Neural crest cell (in vitro differentiated cells): ENCODE results near the gene CASTOR1. TPM values are rescaled to one million over a fixed set of nuclear protein-coding genes. Genes with fewer than 3 reads are reported as not detected.
A peak's percentile ranks its signal among the peaks of the same experiment; 100 is the strongest.

ENCODE experiments used
- DNase-seq: peaks from one replicate; pipeline ENCODE4 v3.0.0; 2021; ENCODE audit warnings: low read depth, mixed read lengths, low spot score
- H3K27ac Mint-ChIP-seq: one replicate; pipeline ENCODE4 v1.8.0; 2021; ENCODE audit warnings: mild to moderate bottlenecking, mixed read lengths; ENCODE audit not compliant: unreplicated experiment
- H3K27me3 Mint-ChIP-seq: 2 replicates; pipeline ENCODE4 v1.8.0; 2021; ENCODE audit warnings: low read depth, mild to moderate bottlenecking, mixed read lengths
- H3K36me3 Mint-ChIP-seq: 2 replicates; pipeline ENCODE4 v1.8.0; 2021; ENCODE audit warnings: low read depth, mild to moderate bottlenecking, mixed read lengths
- H3K4me1 Mint-ChIP-seq: 2 replicates; pipeline ENCODE4 v1.8.0; 2021; ENCODE audit warnings: mixed read lengths
- H3K4me3 Mint-ChIP-seq: one replicate; pipeline ENCODE4 v1.8.0; 2021; ENCODE audit warnings: mild to moderate bottlenecking, mixed read lengths
- H3K9me3 Mint-ChIP-seq: 2 replicates; pipeline ENCODE4 v1.8.0; 2021; ENCODE audit warnings: mixed read lengths
- total RNA-seq: library from RNA; stranded (reverse); gene quantifications from 2 replicates; pipeline ENCODE4 v1.2.1, GENCODE V29; 2021
- TF ChIP-seq, protein P1 (sequence below): fragments of 200-600 bp; sonication (generic); conservative IDR thresholded peaks from 2 replicates; pipeline ENCODE4 v1.5.0; 2021; ENCODE audit warnings: antibody characterized with exemption, mild to moderate bottlenecking

The CASTOR1 gene
- total RNA-seq, 1 donor from 2014 or later = 6.2 TPM

GRCh38 chr22:30301995-30302809 is 12.9 kb upstream of the CASTOR1 start:
- peak overlapping the region; percentile 78 for H3K27ac Mint-ChIP-seq
- DNase-seq = no peak
- TF ChIP-seq, protein P1, sequence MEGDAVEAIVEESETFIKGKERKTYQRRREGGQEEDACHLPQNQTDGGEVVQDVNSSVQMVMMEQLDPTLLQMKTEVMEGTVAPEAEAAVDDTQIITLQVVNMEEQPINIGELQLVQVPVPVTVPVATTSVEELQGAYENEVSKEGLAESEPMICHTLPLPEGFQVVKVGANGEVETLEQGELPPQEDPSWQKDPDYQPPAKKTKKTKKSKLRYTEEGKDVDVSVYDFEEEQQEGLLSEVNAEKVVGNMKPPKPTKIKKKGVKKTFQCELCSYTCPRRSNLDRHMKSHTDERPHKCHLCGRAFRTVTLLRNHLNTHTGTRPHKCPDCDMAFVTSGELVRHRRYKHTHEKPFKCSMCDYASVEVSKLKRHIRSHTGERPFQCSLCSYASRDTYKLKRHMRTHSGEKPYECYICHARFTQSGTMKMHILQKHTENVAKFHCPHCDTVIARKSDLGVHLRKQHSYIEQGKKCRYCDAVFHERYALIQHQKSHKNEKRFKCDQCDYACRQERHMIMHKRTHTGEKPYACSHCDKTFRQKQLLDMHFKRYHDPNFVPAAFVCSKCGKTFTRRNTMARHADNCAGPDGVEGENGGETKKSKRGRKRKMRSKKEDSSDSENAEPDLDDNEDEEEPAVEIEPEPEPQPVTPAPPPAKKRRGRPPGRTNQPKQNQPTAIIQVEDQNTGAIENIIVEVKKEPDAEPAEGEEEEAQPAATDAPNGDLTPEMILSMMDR = no peak
- H3K9me3 Mint-ChIP-seq = no peaks in the 10 kb centered on the region
- H3K4me3 Mint-ChIP-seq = no peak overlapping the region
- H3K36me3 Mint-ChIP-seq = no peaks in the 10 kb centered on the region
- peaks cover 7% of the 10 kb centered on the region for H3K4me1 Mint-ChIP-seq
- no peaks in the 10 kb centered on the region for H3K27me3 Mint-ChIP-seq

GRCh38 chr22:30299322-30299721 is 10.0 kb upstream of the CASTOR1 start:
- Mint-ChIP-seq H3K4me3 (no peak overlapping the region), H3K27ac (no peak overlapping the region), H3K4me1 (no peaks in the 10 kb centered on the region), H3K27me3 (no peaks in the 10 kb centered on the region), H3K9me3 (no peaks in the 10 kb centered on the region), H3K36me3 (no peaks in the 10 kb centered on the region)
- TF ChIP-seq, protein P1 = no peak
- no peak for DNase-seq

DNA sequence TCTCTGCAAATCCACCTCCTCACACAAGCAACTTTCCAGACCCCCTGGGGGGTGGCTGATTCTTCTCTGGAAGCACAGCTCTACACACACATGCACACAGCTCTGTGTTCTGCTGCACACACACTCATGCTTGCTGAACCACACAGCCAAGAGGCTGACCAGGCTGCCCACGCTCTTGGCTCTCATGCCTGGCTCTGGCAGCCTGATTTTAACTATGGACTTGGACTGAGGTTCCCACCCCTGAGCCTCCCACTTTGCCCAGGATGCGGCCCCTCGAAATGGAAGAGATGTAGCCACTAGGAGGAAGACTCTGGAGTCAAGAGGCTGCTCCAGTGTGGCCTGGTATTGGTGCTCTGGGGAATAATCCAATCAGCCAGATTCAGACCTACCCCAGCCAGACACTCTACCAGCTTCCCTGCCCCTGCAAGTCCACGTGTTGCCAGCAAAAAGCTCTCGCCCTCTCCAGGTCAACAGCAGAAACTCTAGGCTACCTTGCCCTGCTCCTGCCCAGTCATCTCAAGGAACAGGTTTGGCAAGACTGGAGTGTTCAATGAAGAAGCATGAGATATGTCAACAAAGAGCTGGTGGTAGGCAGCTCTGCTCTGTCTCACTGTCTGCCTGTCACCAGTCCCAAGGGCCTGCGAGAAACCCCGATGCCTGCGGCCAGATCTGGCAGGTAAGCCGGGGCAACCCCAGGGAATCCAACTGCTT is 8.8 kb upstream of the CASTOR1 start:
- H3K27ac Mint-ChIP-seq = no peak overlapping the region

GRCh38 chr22:30297276-30297990 is 8.1 kb upstream of the CASTOR1 start:
- DNase-seq = no peak
- Mint-ChIP-seq H3K4me1 (no peaks in the 10 kb centered on the region), H3K27me3 (no peaks in the 10 kb centered on the region), H3K36me3 (no peaks in the 10 kb centered on the region), H3K9me3 (no peaks in the 10 kb centered on the region), H3K4me3 (no peak overlapping the region), H3K27ac (no peak overlapping the region)
- TF ChIP-seq, protein P1 = no peak

More for the DNA sequence above, 8.8 kb upstream of the CASTOR1 start:
- Mint-ChIP-seq H3K4me1 (no peaks in the 10 kb centered on the region), H3K4me3 (no peak overlapping the region), H3K27me3 (no peaks in the 10 kb centered on the region), H3K36me3 (no peaks in the 10 kb centered on the region), H3K9me3 (no peaks in the 10 kb centered on the region)
- TF ChIP-seq, protein P1 = no peak
- no peak for DNase-seq

DNA sequence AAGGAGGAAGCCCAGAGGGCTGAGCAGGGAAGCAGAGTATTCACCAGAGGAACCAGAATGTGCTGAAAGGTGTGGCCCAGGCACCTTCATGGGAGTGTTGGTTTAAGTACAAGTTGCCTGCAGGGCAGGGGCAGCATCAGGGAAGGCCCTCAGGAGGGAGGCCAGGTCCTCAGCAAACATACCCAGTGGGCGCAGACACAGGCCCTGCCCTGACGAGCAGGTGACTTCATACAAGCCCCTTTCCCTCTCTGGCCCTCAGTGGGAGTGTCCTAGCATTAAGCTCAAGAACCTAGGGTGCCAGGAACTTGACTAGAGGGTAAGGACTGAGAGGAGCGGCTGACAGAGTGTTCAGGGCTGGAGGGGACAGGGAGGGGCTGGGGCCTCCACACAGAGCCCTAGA is 7.5 kb upstream of the CASTOR1 start:
- TF ChIP-seq, protein P1 = no peak
- Mint-ChIP-seq H3K36me3 (no peaks in the 10 kb centered on the region), H3K9me3 (no peaks in the 10 kb centered on the region), H3K4me3 (no peak overlapping the region), H3K27ac (no peak overlapping the region), H3K4me1 (no peaks in the 10 kb centered on the region), H3K27me3 (no peaks in the 10 kb centered on the region)
- no peak for DNase-seq
